Tibial nerve (tissue), 4 donors: ENCODE results near the gene SLC44A4. TPM values are rescaled to one million over a fixed set of nuclear protein-coding genes. Genes with fewer than 3 reads are reported as not detected.

Source experiments
- DNase-seq, 2 donors: peaks; one replicate each; pipeline ENCODE4 v3.0.0-alpha.2; 2019; ENCODE audit warnings: low spot score in 2 of 2
- H3K27ac ChIP-seq, 4 donors: fragments of 200-600 bp; sonication (generic) in 3 of 4; one replicate each; pipeline ENCODE4 v1.5.1; 2017 to 2019; ENCODE audit warnings: mild to moderate bottlenecking in 1 of 4
- H3K27me3 ChIP-seq, 2 donors: fragments of 200-600 bp; sonication (generic) in 1 of 2; one replicate each; pipeline versions ENCODE4 v1.5.1 to v1.6.0; 2017 to 2019
- H3K36me3 ChIP-seq, 3 donors: fragments of 200-600 bp; sonication (generic); one replicate each; pipeline ENCODE4 v1.5.1; 2018 to 2019
- H3K4me1 ChIP-seq, 4 donors: fragments of 200-600 bp; sonication (generic) in 3 of 4; one replicate each; pipeline ENCODE4 v1.5.1; 2017 to 2019
- H3K4me3 ChIP-seq, 4 donors: fragments of 200-600 bp; sonication (generic) in 3 of 4; one replicate each; pipeline ENCODE4 v1.5.1; 2017 to 2019; ENCODE audit warnings: mild to moderate bottlenecking in 1 of 4, moderate library complexity in 1 of 4
- H3K9me3 ChIP-seq, 4 donors: fragments of 200-600 bp; sonication (generic) in 3 of 4; one replicate each; pipeline ENCODE4 v1.5.1; 2017 to 2019
- EP300 ChIP-seq, 2 donors: sonication (generic); formaldehyde crosslinking; IDR thresholded peaks; one replicate each; pipeline ENCODE4 v1.6.1; 2017; ENCODE audit warnings: antibody characterized with exemption in 2 of 2, mild to moderate bottlenecking in 1 of 2
- POLR2A ChIP-seq, 2 donors: fragments of 450-650 bp; IDR thresholded peaks; one replicate each; pipeline ENCODE4 v1.6.1; 2017; ENCODE audit warnings: antibody characterized with exemption in 2 of 2, mild to moderate bottlenecking in 2 of 2, moderate library complexity in 2 of 2
- WGBS, 2 donors: methylation state at CpG; one replicate each; pipeline ENCODE4 v1.1.5; 2018; 5-methylcytosine and 5-hydroxymethylcytosine counted together
- total RNA-seq, 4 donors: library from RNA; depleted of rRNA; stranded (reverse); fragments of >200 nt; gene quantifications; one replicate each; pipeline ENCODE4 v1.1.0, GENCODE V29; 2016
- TF ChIP-seq, protein P1 (sequence below), 5 experiments: fragments of 200-600 bp in 3 of 5; fragments of 450-650 bp in 2 of 5; sonication (generic) in 3 of 5; IDR thresholded peaks; one replicate each; pipeline ENCODE4 v1.5.1; 2016 to 2019; ENCODE audit warnings: antibody characterized with exemption in 5 of 5, mild to moderate bottlenecking in 3 of 5, moderate library complexity in 2 of 5

Gene SLC44A4
- total RNA-seq, 4 donors from 2014 or later: 0.22 to 0.84 (median 0.59) TPM; not detected in 1

DNA sequence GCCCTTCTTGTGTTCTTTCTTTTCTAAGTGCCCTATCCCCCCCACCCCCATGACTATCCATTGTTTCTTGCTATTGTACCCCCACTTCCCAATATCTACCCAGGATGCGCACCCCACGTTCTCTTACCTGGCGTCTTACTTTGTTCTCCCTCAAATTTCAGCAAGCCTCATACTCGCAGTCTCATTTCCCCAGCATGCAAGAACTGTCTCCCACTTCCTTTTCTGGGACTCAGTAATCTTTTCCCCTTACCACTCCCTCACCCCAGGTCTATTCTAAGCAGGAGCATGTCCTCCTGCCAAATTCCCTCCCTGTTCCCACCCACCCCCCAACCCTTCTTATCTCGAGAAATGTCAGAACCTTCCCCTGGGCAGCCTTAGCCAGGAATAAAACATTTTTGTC lies 20.4 kb upstream of the SLC44A4 start:
- no peak for DNase-seq
- Histone ChIP-seq H3K9me3 (no peaks in the 10 kb centered on the region), H3K27ac (no peak overlapping the region), H3K4me1 (peaks cover 0 to 60% (median 20%) of the 10 kb centered on the region in 4 donors), H3K4me3 (no peak overlapping the region), H3K36me3 (peaks cover 0 to 28% (median 2%) of the 10 kb centered on the region in 3 donors), H3K27me3 (no peaks in the 10 kb centered on the region)
- WGBS, 2 donors: 58 to 66% methylated on average over 5 of the region's 5 CpGs
- TF ChIP-seq POLR2A (IDR thresholded peaks at IDR 0.05) (no peak), EP300 (IDR thresholded peaks at IDR 0.05) (no peak)

- Histone ChIP-seq H3K4me3 (peak overlapping the region; percentile 57 to 92 (median 82)), H3K4me1 (peaks cover 0 to 56% (median 20%) of the 10 kb centered on the region in 4 donors), H3K27ac (peak overlapping the region; percentile 87 to 90 (median 88)), H3K27me3 (no peaks in the 10 kb centered on the region), H3K9me3 (no peaks in the 10 kb centered on the region), H3K36me3 (peaks cover 0 to 35% (median 2%) of the 10 kb centered on the region in 3 donors)
- WGBS, 2 donors: 10 to 16% methylated on average over 8 of the region's 8 CpGs
- no peak for DNase-seq
- TF ChIP-seq POLR2A (IDR thresholded peaks at IDR 0.05) (peak in 1 of 2 donors; percentile 26), EP300 (IDR thresholded peaks at IDR 0.05) (peak in 1 of 2 donors; percentile 42)
- TF ChIP-seq, protein P1, sequence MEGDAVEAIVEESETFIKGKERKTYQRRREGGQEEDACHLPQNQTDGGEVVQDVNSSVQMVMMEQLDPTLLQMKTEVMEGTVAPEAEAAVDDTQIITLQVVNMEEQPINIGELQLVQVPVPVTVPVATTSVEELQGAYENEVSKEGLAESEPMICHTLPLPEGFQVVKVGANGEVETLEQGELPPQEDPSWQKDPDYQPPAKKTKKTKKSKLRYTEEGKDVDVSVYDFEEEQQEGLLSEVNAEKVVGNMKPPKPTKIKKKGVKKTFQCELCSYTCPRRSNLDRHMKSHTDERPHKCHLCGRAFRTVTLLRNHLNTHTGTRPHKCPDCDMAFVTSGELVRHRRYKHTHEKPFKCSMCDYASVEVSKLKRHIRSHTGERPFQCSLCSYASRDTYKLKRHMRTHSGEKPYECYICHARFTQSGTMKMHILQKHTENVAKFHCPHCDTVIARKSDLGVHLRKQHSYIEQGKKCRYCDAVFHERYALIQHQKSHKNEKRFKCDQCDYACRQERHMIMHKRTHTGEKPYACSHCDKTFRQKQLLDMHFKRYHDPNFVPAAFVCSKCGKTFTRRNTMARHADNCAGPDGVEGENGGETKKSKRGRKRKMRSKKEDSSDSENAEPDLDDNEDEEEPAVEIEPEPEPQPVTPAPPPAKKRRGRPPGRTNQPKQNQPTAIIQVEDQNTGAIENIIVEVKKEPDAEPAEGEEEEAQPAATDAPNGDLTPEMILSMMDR (IDR thresholded peaks at IDR 0.05): no peak
These were observed 19.7 kb upstream of the SLC44A4 start for GRCh38 chr6:31898383-31899011.

GRCh38 chr6:31897612-31898382 lies 19.0 kb upstream of the SLC44A4 start, which contains the start of gene EHMT2:
EHMT2 (minus strand) TSS chr6:31897698; CDS start chr6:31897677, 21 bp downstream.
- Histone ChIP-seq H3K4me3 (peak within 1 kb of the TSS; percentile 59 to 92 (median 82)), H3K27me3 (no peaks in the 10 kb centered on the region), H3K27ac (peak within 1 kb of the TSS; percentile 87 to 92 (median 89)), H3K9me3 (no peaks in the 10 kb centered on the region), H3K36me3 (peaks cover 2 to 42% (median 3%) of the 10 kb centered on the region in 3 donors), H3K4me1 (peaks cover 0 to 49% (median 15%) of the 10 kb centered on the region in 4 donors)
- TF ChIP-seq, protein P1 (IDR thresholded peaks at IDR 0.05): peak in 3 of 5 experiments; percentile 14 to 68 (median 60)
- TF ChIP-seq POLR2A (IDR thresholded peaks at IDR 0.05): peak; percentile 5 to 78
- peak in 1 of 2 donors; percentile 87 for TF ChIP-seq EP300 (IDR thresholded peaks at IDR 0.05)
- peak; percentile 72 to 75 for DNase-seq
- 0 to 1% methylated on average over 41 to 47 of the region's 49 CpGs for WGBS, 2 donors

DNA sequence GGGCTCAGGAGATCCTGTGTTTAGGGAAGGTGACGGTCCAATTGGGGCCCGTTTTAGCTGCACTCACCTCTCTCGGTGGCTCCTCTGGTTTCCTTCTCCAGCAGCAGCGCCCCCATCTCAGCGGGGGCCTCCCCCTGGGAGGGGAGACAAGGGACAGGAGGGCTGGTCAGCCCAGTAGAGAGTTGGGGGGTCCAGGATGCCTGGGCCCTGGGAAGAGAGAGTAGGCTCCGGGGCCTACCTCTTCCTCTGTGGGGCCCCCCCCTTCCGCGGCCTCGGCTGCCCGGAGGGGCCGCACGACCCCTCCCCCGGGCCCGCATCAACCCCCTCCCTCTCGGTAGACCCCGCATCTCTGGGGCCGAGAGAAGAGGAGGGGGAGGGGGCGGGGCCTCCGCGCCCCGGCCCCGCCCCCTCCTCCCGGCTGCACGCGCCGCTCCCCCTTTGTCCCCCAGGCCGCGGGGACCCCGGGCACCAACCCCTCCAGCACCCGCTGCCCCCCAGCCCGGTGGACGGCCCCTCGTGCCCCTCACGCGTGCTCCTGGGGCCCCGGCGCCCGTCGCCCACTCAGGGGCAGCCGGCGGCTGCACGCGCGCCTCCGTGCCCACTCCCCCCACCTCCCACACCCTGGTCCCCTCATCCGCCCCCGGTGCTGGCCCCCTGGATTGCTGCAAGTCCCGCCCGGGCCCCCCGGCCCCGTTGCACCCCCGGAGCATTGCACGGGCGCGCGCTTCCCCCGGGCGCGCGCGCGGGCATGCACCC lies 18.2 kb upstream of the SLC44A4 start:
- TF ChIP-seq, protein P1 (IDR thresholded peaks at IDR 0.05): no peak
- TF ChIP-seq EP300 (IDR thresholded peaks at IDR 0.05) (no peak), POLR2A (IDR thresholded peaks at IDR 0.05) (no peak)
- 1 to 4% methylated on average over 8 to 23 of the region's 62 CpGs for WGBS, 2 donors
- H3K4me1 ChIP-seq: peaks cover 0 to 46% (median 12%) of the 10 kb centered on the region in 4 donors
- peak overlapping the region; percentile 59 to 92 (median 82) for H3K4me3 ChIP-seq
- H3K27me3 ChIP-seq: no peaks in the 10 kb centered on the region
- no peaks in the 10 kb centered on the region for H3K9me3 ChIP-seq
- DNase-seq: no peak
- peak overlapping the region; percentile 87 to 92 (median 89) for H3K27ac ChIP-seq
- peaks cover 2 to 49% (median 11%) of the 10 kb centered on the region in 3 donors for H3K36me3 ChIP-seq

GRCh38 chr6:31896493-31896855 lies 17.7 kb upstream of the SLC44A4 start:
- Histone ChIP-seq H3K27ac (peak overlapping the region; percentile 87 to 92 (median 89)), H3K4me1 (peaks cover 0 to 46% (median 12%) of the 10 kb centered on the region in 4 donors), H3K4me3 (peak overlapping the region; percentile 59 to 92 (median 82)), H3K9me3 (no peaks in the 10 kb centered on the region), H3K36me3 (peaks cover 2 to 55% (median 15%) of the 10 kb centered on the region in 3 donors), H3K27me3 (no peaks in the 10 kb centered on the region)
- WGBS, 2 donors: 24 to 41% methylated on average over 4 of the region's 4 CpGs
- TF ChIP-seq, protein P1 (IDR thresholded peaks at IDR 0.05): no peak
- TF ChIP-seq POLR2A (IDR thresholded peaks at IDR 0.05) (no peak), EP300 (IDR thresholded peaks at IDR 0.05) (no peak)
- DNase-seq: no peak
